ENCODE data around the gene RNF151. TPM values are rescaled to one million over a fixed set of nuclear protein-coding genes. Genes with fewer than 3 reads are reported as not detected.

The RNF151 gene
- total and polyA plus RNA-seq, 2 of the 13 experiments (the other 11 are each of a cell fraction or from before 2014, with no cell fraction given), result not detected

DNA sequence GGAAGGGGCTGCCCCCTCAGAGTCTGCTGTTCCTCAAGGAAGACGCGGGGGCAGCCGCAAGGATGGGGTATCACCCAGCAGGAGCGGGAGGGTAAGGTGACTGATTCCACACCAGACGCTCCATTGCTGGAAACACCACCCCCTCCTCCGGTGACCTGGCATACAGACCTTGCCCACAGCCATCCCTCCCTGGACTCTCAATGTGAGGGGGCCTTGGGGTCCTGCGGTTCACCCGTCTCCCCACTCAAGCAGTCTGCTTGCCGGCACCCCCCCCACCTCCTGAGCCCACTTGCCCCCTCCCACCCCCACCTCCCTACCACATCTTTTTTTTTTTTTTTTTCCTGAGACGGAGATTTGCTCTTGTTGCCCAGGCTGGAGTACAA, 36.3 kb upstream of the RNF151 start:
- DNase-seq (ENCODE audit: low spot score), result no peak
- ChIA-PET CTCF (ENCODE audit: low intra/inter-chr PET ratio, low total read pairs) (interaction anchor here (1.2 to 2.2 kb wide), 3 partner anchors 46 to 118 kb away, joined by 3 to 22 read pairs (median 8); no protein-coding TSS in a partner anchor), POLR2A (interaction anchor here (1.7 kb wide), 1 partner anchor 11 kb away, joined by 8 read pairs; no protein-coding TSS in a partner anchor)
- no peak for ATAC-seq
- TF ChIP-seq TOE1 (CRISPR knock-in tag; IDR thresholded peaks at IDR 0.05) (no peak), HNF4G (IDR thresholded peaks at IDR 0.05; ENCODE audit: borderline replicate concordance, low read depth, low read length) (no peak), HNF4G (CRISPR knock-in tag; IDR thresholded peaks at IDR 0.05; ENCODE audit: borderline replicate concordance, low read depth) (no peak), PCBP1 (IDR thresholded peaks at IDR 0.05; ENCODE audit: borderline replicate concordance, low read depth, low read length) (0 out of 2 replicates have a peak, but pooled peaks have one; percentile 68), ZNF101 (CRISPR knock-in tag; IDR thresholded peaks at IDR 0.05; ENCODE audit: borderline replicate concordance, low read depth) (no peak), TCF12 (IDR thresholded peaks at IDR 0.05) (no peak), TCF12 (CRISPR knock-in tag; IDR thresholded peaks at IDR 0.05) (no peak)
- TF ChIP-seq, protein P1, sequence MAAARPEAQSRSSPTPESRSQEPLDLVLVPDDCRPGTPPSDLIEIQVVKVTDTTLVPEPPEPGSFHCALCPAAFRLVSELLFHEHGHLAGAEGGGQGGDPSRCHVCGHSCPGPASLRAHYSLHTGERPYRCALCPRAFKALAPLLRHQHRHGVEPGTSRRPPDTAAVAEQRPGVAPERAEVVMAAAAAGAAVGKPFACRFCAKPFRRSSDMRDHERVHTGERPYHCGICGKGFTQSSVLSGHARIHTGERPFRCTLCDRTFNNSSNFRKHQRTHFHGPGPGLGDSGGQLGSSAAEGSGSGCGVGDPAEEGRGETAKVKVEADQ (CRISPR knock-in tag; IDR thresholded peaks at IDR 0.05; ENCODE audit: borderline replicate concordance), result no peak
- TF ChIP-seq, protein P2, sequence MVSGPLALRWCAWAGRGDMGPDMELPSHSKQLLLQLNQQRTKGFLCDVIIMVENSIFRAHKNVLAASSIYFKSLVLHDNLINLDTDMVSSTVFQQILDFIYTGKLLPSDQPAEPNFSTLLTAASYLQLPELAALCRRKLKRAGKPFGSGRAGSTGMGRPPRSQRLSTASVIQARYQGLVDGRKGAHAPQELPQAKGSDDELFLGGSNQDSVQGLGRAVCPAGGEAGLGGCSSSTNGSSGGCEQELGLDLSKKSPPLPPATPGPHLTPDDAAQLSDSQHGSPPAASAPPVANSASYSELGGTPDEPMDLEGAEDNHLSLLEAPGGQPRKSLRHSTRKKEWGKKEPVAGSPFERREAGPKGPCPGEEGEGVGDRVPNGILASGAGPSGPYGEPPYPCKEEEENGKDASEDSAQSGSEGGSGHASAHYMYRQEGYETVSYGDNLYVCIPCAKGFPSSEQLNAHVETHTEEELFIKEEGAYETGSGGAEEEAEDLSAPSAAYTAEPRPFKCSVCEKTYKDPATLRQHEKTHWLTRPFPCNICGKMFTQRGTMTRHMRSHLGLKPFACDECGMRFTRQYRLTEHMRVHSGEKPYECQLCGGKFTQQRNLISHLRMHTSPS (CRISPR knock-in tag; IDR thresholded peaks at IDR 0.05; ENCODE audit: low read depth), result 0 out of 2 replicates have a peak, but pooled peaks have one; percentile 3
- TF ChIP-seq, protein P3, sequence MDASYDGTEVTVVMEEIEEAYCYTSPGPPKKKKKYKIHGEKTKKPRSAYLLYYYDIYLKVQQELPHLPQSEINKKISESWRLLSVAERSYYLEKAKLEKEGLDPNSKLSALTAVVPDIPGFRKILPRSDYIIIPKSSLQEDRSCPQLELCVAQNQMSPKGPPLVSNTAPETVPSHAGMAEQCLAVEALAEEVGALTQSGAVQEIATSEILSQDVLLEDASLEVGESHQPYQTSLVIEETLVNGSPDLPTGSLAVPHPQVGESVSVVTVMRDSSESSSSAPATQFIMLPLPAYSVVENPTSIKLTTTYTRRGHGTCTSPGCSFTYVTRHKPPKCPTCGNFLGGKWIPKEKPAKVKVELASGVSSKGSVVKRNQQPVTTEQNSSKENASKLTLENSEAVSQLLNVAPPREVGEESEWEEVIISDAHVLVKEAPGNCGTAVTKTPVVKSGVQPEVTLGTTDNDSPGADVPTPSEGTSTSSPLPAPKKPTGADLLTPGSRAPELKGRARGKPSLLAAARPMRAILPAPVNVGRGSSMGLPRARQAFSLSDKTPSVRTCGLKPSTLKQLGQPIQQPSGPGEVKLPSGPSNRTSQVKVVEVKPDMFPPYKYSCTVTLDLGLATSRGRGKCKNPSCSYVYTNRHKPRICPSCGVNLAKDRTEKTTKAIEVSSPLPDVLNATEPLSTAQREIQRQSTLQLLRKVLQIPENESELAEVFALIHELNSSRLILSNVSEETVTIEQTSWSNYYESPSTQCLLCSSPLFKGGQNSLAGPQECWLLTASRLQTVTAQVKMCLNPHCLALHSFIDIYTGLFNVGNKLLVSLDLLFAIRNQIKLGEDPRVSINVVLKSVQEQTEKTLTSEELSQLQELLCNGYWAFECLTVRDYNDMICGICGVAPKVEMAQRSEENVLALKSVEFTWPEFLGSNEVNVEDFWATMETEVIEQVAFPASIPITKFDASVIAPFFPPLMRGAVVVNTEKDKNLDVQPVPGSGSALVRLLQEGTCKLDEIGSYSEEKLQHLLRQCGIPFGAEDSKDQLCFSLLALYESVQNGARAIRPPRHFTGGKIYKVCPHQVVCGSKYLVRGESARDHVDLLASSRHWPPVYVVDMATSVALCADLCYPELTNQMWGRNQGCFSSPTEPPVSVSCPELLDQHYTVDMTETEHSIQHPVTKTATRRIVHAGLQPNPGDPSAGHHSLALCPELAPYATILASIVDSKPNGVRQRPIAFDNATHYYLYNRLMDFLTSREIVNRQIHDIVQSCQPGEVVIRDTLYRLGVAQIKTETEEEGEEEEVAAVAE (CRISPR knock-in tag; IDR thresholded peaks at IDR 0.05; ENCODE audit: borderline replicate concordance), result no peak
- Histone ChIP-seq H2AFZ (ENCODE audit: low read length) (no peak overlapping the region), H3K9ac (ENCODE audit: insufficient read depth, low read depth, low read length) (no peak overlapping the region), H3K27ac (ENCODE audit: extremely low read length, insufficient read depth, low read length) (no peak overlapping the region), H3K36me3 (replicated peaks in 1 of 2; ENCODE audit: control insufficient read depth in 1 of 2, insufficient read depth in 2 of 2, low read length in 2 of 2) (no peaks in the 10 kb centered on the region), H3K79me2 (ENCODE audit: insufficient read depth, low read length) (no peaks in the 10 kb centered on the region), H3K27me3 (ENCODE audit: control insufficient read depth in 1 of 2, insufficient read depth in 2 of 2, low read length in 2 of 2) (peaks cover 3 to 6% of the 10 kb centered on the region in 2 experiments; a peak in 2 of 5 replicates), H4K20me1 (ENCODE audit: insufficient read depth, low read length) (no peaks in the 10 kb centered on the region), H3K4me2 (ENCODE audit: low read depth, low read length) (no peak overlapping the region), H3K9me3 (ENCODE audit: low read length) (no peaks in the 10 kb centered on the region), H3K4me3 (replicated peaks in 1 of 3; ENCODE audit: insufficient read depth in 1 of 3, low read depth in 2 of 3, low read length in 3 of 3) (no peak overlapping the region), H3K4me1 (ENCODE audit: insufficient read depth, low read length) (peaks cover 74% of the 10 kb centered on the region)
- FAIRE-seq, result no peak
- intact Hi-C loops (cut with micrococcal nuclease; ENCODE audit: unreplicated experiment), result no loop called here
- WGBS (ENCODE audit: low lambda C conversion rate), result 79% methylated on average over 9 of the region's 10 CpGs
- no TSS peak for BruUV-seq (replicated peaks)
- in situ Hi-C loops (cut with HindIII; ENCODE audit: extremely low pct_ligation_motif_present, low pct_unique_long_range_greater_than_20kb), result no loop called here

Measured in HepG2 (cell line).